HL-60/S4 (cell line): ENCODE measurements around the gene PXN.

Experiments used
- in situ Hi-C: fragments of 300-500 bp; cut with MboI; formaldehyde crosslinking; loops from 2 replicates; pipeline ENCODE4 v1.14.3; 2022; ENCODE audit warnings: low sequenced_read_pairs

The PXN gene

GRCh38 chr12:120180975-120181374 is 84.6 kb downstream of the PXN start:
- in situ Hi-C loops, result no loop called here

GRCh38 chr12:120175537-120175936 is 90.0 kb downstream of the PXN start:
- in situ Hi-C loops, result no loop called here

GRCh38 chr12:120175062-120175461 is 90.5 kb downstream of the PXN start:
- in situ Hi-C loops, result no loop called here

GRCh38 chr12:120172053-120172452 is 93.5 kb downstream of the PXN start:
- in situ Hi-C loops, result no loop called here

GRCh38 chr12:120170631-120171030 is 94.9 kb downstream of the PXN start:
- in situ Hi-C loops, result no loop called here

- in situ Hi-C loops, result no loop called here
Measured at GRCh38 chr12:120169946-120170345, 95.6 kb downstream of the PXN start.

GRCh38 chr12:120168337-120168736 is 97.2 kb downstream of the PXN start:
- in situ Hi-C loops, result no loop called here

- in situ Hi-C loops, result no loop called here
Measured at GRCh38 chr12:120167529-120168095, 97.9 kb downstream of the PXN start.

GRCh38 chr12:120164293-120164692 is 101.2 kb downstream of the PXN start:
- in situ Hi-C loops, result no loop called here

- in situ Hi-C loops, result no loop called here
Measured at GRCh38 chr12:120162763-120163162, 102.8 kb downstream of the PXN start.

- in situ Hi-C loops, result no loop called here
Measured at GRCh38 chr12:120161852-120162251, 103.7 kb downstream of the PXN start.
